ENCODE results near the gene IGSF5. TPM values are rescaled to one million over a fixed set of nuclear protein-coding genes. Genes with fewer than 3 reads are reported as not detected.

The IGSF5 gene
- total RNA-seq, 1 experiment from 2014 or later, result not detected

GRCh38 chr21:39842741-39843459 lies 97.9 kb downstream of the IGSF5 start:
- H3K27ac ChIP-seq (ENCODE audit: low read depth, low read length, poor library complexity, severe bottlenecking), result no peak overlapping the region
- TF ChIP-seq CTCF (conservative IDR thresholded peaks at IDR 0.05; ENCODE audit: low read depth, low read length) (no peak), EZH2 (IDR thresholded peaks at IDR 0.05; ENCODE audit: borderline replicate concordance, low read depth, low read length, poor library complexity, severe bottlenecking) (no peak)
- H3K36me3 ChIP-seq (ENCODE audit: insufficient read depth, low read length, poor library complexity, severe bottlenecking), result no peaks in the 10 kb centered on the region
- POLR2A ChIA-PET (ENCODE audit: low non-redundant PET), result no interaction called here
- intact Hi-C loops (cut with micrococcal nuclease; ENCODE audit: unreplicated experiment), result no loop called here
- BruUV-seq (replicated peaks), result no TSS peak
- H3K27me3 ChIP-seq (replicated peaks; ENCODE audit: insufficient read depth, low read depth, low read length, poor library complexity), result peaks cover 3% of the 10 kb centered on the region
- no peaks in the 10 kb centered on the region for H3K4me1 ChIP-seq (ENCODE audit: insufficient read depth, low read length, poor library complexity, severe bottlenecking)
- DNase-seq (ENCODE audit: low spot score), result no peak
- no peaks in the 10 kb centered on the region for H3K9me3 ChIP-seq (ENCODE audit: low read depth, low read length, poor library complexity, severe bottlenecking)
- CTCF ChIA-PET, result no interaction called here
- no peak overlapping the region for H3K4me3 ChIP-seq (ENCODE audit: low read depth, low read length, poor library complexity, severe bottlenecking)

GRCh38 chr21:39843483-39843882 lies 98.5 kb downstream of the IGSF5 start:
- Histone ChIP-seq H3K4me3 (ENCODE audit: low read depth, low read length, poor library complexity, severe bottlenecking) (no peak overlapping the region), H3K27me3 (replicated peaks; ENCODE audit: insufficient read depth, low read depth, low read length, poor library complexity) (no peaks in the 10 kb centered on the region), H3K27ac (ENCODE audit: low read depth, low read length, poor library complexity, severe bottlenecking) (no peak overlapping the region), H3K4me1 (ENCODE audit: insufficient read depth, low read length, poor library complexity, severe bottlenecking) (no peaks in the 10 kb centered on the region), H3K9me3 (ENCODE audit: low read depth, low read length, poor library complexity, severe bottlenecking) (no peaks in the 10 kb centered on the region), H3K36me3 (ENCODE audit: insufficient read depth, low read length, poor library complexity, severe bottlenecking) (no peaks in the 10 kb centered on the region)
- BruUV-seq (replicated peaks), result no TSS peak
- no peak for DNase-seq (ENCODE audit: low spot score)
- TF ChIP-seq EZH2 (IDR thresholded peaks at IDR 0.05; ENCODE audit: borderline replicate concordance, low read depth, low read length, poor library complexity, severe bottlenecking) (no peak), CTCF (conservative IDR thresholded peaks at IDR 0.05; ENCODE audit: low read depth, low read length) (no peak)
- CTCF ChIA-PET, result interaction anchor here (0.6 kb wide), 1 partner anchor 1710 kb away, joined by 3 read pairs; no protein-coding TSS in a partner anchor
- POLR2A ChIA-PET (ENCODE audit: low non-redundant PET), result no interaction called here
- intact Hi-C loops (cut with micrococcal nuclease; ENCODE audit: unreplicated experiment), result no loop called here

GRCh38 chr21:39843916-39844315 lies 98.9 kb downstream of the IGSF5 start:
- intact Hi-C loops (cut with micrococcal nuclease; ENCODE audit: unreplicated experiment), result no loop called here
- H3K9me3 ChIP-seq (ENCODE audit: low read depth, low read length, poor library complexity, severe bottlenecking), result no peaks in the 10 kb centered on the region
- no peak for DNase-seq (ENCODE audit: low spot score)
- H3K36me3 ChIP-seq (ENCODE audit: insufficient read depth, low read length, poor library complexity, severe bottlenecking), result no peaks in the 10 kb centered on the region
- no peak overlapping the region for H3K27ac ChIP-seq (ENCODE audit: low read depth, low read length, poor library complexity, severe bottlenecking)
- no peak overlapping the region for H3K4me3 ChIP-seq (ENCODE audit: low read depth, low read length, poor library complexity, severe bottlenecking)
- no peaks in the 10 kb centered on the region for H3K27me3 ChIP-seq (replicated peaks; ENCODE audit: insufficient read depth, low read depth, low read length, poor library complexity)
- CTCF ChIA-PET, result interaction anchor here (0.6 kb wide), 1 partner anchor 1710 kb away, joined by 3 read pairs; no protein-coding TSS in a partner anchor
- POLR2A ChIA-PET (ENCODE audit: low non-redundant PET), result no interaction called here
- H3K4me1 ChIP-seq (ENCODE audit: insufficient read depth, low read length, poor library complexity, severe bottlenecking), result no peaks in the 10 kb centered on the region
- BruUV-seq (replicated peaks), result no TSS peak
- no peak for TF ChIP-seq EZH2 (IDR thresholded peaks at IDR 0.05; ENCODE audit: borderline replicate concordance, low read depth, low read length, poor library complexity, severe bottlenecking)
- TF ChIP-seq CTCF (conservative IDR thresholded peaks at IDR 0.05; ENCODE audit: low read depth, low read length), result no peak
